WTC11 (cell line): ENCODE results near the gene CARD11. TPM values are rescaled to one million over a fixed set of nuclear protein-coding genes. Genes with fewer than 3 reads are reported as not detected.

Experiments used
- ATAC-seq: fragments of 200-7000 bp; cut with Tn5 transposase; 2 replicates; pipeline ENCODE4 v1.10.0; 2021; ENCODE audit warnings: mild to moderate bottlenecking, moderate library complexity
- CTCF ChIA-PET: fragments of 300-600 bp; sonication (Branson Sonifier 250); formaldehyde crosslinking; loops from one replicate; lab custom pipeline; 2021; ENCODE audit warnings: antibody characterized with exemption; lab: Charles Lee
- POLR2A ChIA-PET: fragments of 350-600 bp; sonication (Branson Sonifier 250); formaldehyde crosslinking; loops from one replicate; lab custom pipeline; 2021; ENCODE audit warnings: antibody characterized with exemption; lab: Charles Lee
- DNase-seq: peaks from one replicate; pipeline ENCODE4 v3.0.0; 2021; ENCODE audit warnings: low spot score
- H3K27ac Mint-ChIP-seq: 2 replicates; pipeline ENCODE4 v1.8.0; 2021; ENCODE audit warnings: mixed read lengths
- H3K27me3 Mint-ChIP-seq: 2 replicates; pipeline ENCODE4 v1.8.0; 2021; ENCODE audit warnings: low read depth, mild to moderate bottlenecking, moderate library complexity, mixed read lengths
- H3K36me3 Mint-ChIP-seq: 2 replicates; pipeline ENCODE4 v1.8.0; 2021; ENCODE audit warnings: mixed read lengths
- H3K4me1 Mint-ChIP-seq: 2 replicates; pipeline ENCODE4 v1.8.0; 2022; ENCODE audit warnings: mixed read lengths
- H3K4me3 Mint-ChIP-seq: 2 replicates; pipeline ENCODE4 v1.8.0; 2021; ENCODE audit warnings: mild to moderate bottlenecking, moderate library complexity, mixed read lengths
- H3K9me3 Mint-ChIP-seq: 2 replicates; pipeline ENCODE4 v1.8.0; 2021; ENCODE audit warnings: mixed read lengths
- AR ChIP-seq: fragments of 250-450 bp; sonication (Bioruptor Pico); IDR thresholded peaks from 2 replicates; pipeline ENCODE4 v1.9.0; 2021; ENCODE audit warnings: mild to moderate bottlenecking
- ERG ChIP-seq: fragments of 250-450 bp; sonication (Bioruptor Pico); IDR thresholded peaks from 2 replicates; pipeline ENCODE4 v1.8.0; 2021; ENCODE audit warnings: mild to moderate bottlenecking
- ESRRA ChIP-seq: sonication (generic); formaldehyde crosslinking; IDR thresholded peaks from 2 replicates; pipeline ENCODE4 v1.8.1; 2022; ENCODE audit warnings: mild to moderate bottlenecking, missing genetic modification reagents, borderline replicate concordance
- IRF1 ChIP-seq: sonication (generic); formaldehyde crosslinking; IDR thresholded peaks from 2 replicates; pipeline ENCODE4 v1.8.0; 2023; ENCODE audit warnings: missing genetic modification reagents
- MYBL2 ChIP-seq: sonication (generic); formaldehyde crosslinking; IDR thresholded peaks from 2 replicates; pipeline ENCODE4 v1.8.1; 2023; ENCODE audit warnings: mild to moderate bottlenecking, moderate library complexity, missing genetic modification reagents
- PREB ChIP-seq: sonication (generic); formaldehyde crosslinking; IDR thresholded peaks from 2 replicates; pipeline ENCODE4 v1.8.1; 2022; ENCODE audit warnings: mild to moderate bottlenecking, missing genetic modification reagents, moderate library complexity, borderline replicate concordance
- RELA ChIP-seq: sonication (generic); formaldehyde crosslinking; IDR thresholded peaks from 2 replicates; pipeline ENCODE4 v1.8.1; 2022; ENCODE audit warnings: missing genetic modification reagents, mild to moderate bottlenecking, borderline replicate concordance
- RORB ChIP-seq: fragments of 250-450 bp; sonication (Bioruptor Pico); IDR thresholded peaks from 2 replicates; pipeline ENCODE4 v1.9.0; 2021; ENCODE audit warnings: mild to moderate bottlenecking
- ZNF138 ChIP-seq: sonication (generic); formaldehyde crosslinking; conservative IDR thresholded peaks from 2 replicates; pipeline ENCODE4 v1.8.1; 2022; ENCODE audit warnings: mild to moderate bottlenecking, moderate library complexity, missing genetic modification reagents
- ZNF219 ChIP-seq: sonication (generic); formaldehyde crosslinking; IDR thresholded peaks from 2 replicates; pipeline ENCODE4 v1.8.0; 2023; ENCODE audit warnings: missing genetic modification reagents, mild to moderate bottlenecking, borderline replicate concordance
- ZNF416 ChIP-seq: fragments of 250-450 bp; sonication (Bioruptor Pico); IDR thresholded peaks from 2 replicates; pipeline ENCODE4 v1.9.0; 2021; ENCODE audit warnings: mild to moderate bottlenecking, inconsistent platforms
- total RNA-seq: library from RNA; stranded (reverse); gene quantifications from 3 replicates; pipeline ENCODE4 v1.2.3, GENCODE V29; 2021
- TF ChIP-seq, protein P1 (sequence below): sonication (generic); formaldehyde crosslinking; IDR thresholded peaks from 2 replicates; pipeline ENCODE4 v1.8.1; 2022; ENCODE audit warnings: missing genetic modification reagents, borderline replicate concordance
- TF ChIP-seq, protein P2 (sequence below): sonication (generic); formaldehyde crosslinking; IDR thresholded peaks from 2 replicates; pipeline ENCODE4 v1.8.1; 2022; ENCODE audit warnings: low read depth, mild to moderate bottlenecking, moderate library complexity, missing genetic modification reagents, borderline replicate concordance
- TF ChIP-seq, protein P3 (sequence below): sonication (generic); formaldehyde crosslinking; IDR thresholded peaks from 2 replicates; pipeline ENCODE4 v1.8.1; 2023; ENCODE audit warnings: mild to moderate bottlenecking, missing genetic modification reagents, moderate library complexity

The CARD11 gene
- total RNA-seq, 1 experiment from 2014 or later: 40.8 TPM

GRCh38 chr7:2886391-2886790, 157.3 kb downstream of the CARD11 start:
- Mint-ChIP-seq H3K4me3 (no peak overlapping the region), H3K36me3 (no peaks in the 10 kb centered on the region), H3K4me1 (peaks cover 19% of the 10 kb centered on the region), H3K9me3 (no peaks in the 10 kb centered on the region), H3K27ac (no peak overlapping the region), H3K27me3 (no peaks in the 10 kb centered on the region)
- POLR2A ChIA-PET: no interaction called here
- DNase-seq: no peak
- CTCF ChIA-PET: interaction anchor here (0.8 to 2.4 kb wide), 14 partner anchors 10 to 514 kb away, joined by 3 to 10 read pairs (median 4); no protein-coding TSS in a partner anchor
- TF ChIP-seq, protein P1, sequence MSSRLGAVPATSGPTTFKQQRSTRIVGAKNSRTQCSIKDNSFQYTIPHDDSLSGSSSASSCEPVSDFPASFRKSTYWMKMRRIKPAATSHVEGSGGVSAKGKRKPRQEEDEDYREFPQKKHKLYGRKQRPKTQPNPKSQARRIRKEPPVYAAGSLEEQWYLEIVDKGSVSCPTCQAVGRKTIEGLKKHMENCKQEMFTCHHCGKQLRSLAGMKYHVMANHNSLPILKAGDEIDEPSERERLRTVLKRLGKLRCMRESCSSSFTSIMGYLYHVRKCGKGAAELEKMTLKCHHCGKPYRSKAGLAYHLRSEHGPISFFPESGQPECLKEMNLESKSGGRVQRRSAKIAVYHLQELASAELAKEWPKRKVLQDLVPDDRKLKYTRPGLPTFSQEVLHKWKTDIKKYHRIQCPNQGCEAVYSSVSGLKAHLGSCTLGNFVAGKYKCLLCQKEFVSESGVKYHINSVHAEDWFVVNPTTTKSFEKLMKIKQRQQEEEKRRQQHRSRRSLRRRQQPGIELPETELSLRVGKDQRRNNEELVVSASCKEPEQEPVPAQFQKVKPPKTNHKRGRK (CRISPR knock-in tag): no peak
- TF ChIP-seq ZNF416: no peak
- no peak for TF ChIP-seq IRF1 (CRISPR knock-in tag)
- no peak for TF ChIP-seq ZNF138
- TF ChIP-seq RELA: no peak
- TF ChIP-seq, protein P2, sequence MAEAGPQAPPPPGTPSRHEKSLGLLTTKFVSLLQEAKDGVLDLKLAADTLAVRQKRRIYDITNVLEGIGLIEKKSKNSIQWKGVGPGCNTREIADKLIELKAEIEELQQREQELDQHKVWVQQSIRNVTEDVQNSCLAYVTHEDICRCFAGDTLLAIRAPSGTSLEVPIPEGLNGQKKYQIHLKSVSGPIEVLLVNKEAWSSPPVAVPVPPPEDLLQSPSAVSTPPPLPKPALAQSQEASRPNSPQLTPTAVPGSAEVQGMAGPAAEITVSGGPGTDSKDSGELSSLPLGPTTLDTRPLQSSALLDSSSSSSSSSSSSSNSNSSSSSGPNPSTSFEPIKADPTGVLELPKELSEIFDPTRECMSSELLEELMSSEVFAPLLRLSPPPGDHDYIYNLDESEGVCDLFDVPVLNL: no peak
- TF ChIP-seq ZNF219 (CRISPR knock-in tag): no peak
- TF ChIP-seq RORB: no peak
- no peak for TF ChIP-seq MYBL2 (CRISPR knock-in tag)
- TF ChIP-seq AR: no peak
- no peak for TF ChIP-seq ERG (CRISPR knock-in tag)
- peak; percentile 20; the same call in 1 of the 2 replicates for ATAC-seq

DNA sequence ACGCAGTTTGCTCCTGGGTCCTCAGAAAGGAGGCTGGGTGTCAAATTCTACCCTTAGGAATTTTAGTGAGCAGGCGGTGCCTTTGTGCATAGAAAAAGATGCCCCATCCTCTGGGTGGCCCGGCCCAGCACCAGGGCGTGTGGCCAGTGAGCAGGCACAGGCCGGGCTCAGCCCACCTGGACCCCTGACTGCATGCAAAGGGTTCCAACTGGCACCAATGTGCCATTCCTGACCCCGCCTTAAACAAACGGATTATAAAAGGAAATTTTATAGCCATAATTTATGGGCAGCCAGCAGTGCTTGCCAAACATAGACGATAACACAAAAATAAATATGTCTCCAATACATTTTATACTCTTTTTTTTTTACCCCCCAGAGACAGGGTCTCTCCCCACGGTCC, 159.5 kb downstream of the CARD11 start:
- CTCF ChIA-PET: interaction anchor here (1.0 to 1.2 kb wide), 2 partner anchors 12 to 38 kb away, joined by 3 to 4 read pairs; no protein-coding TSS in a partner anchor

More for the DNA sequence above, 159.5 kb downstream of the CARD11 start:
- no peak overlapping the region for H3K4me3 Mint-ChIP-seq
- no peak for ATAC-seq
- no peaks in the 10 kb centered on the region for H3K36me3 Mint-ChIP-seq
- DNase-seq: no peak
- POLR2A ChIA-PET: no interaction called here
- no peak overlapping the region for H3K27ac Mint-ChIP-seq
- peaks cover 38% of the 10 kb centered on the region for H3K4me1 Mint-ChIP-seq
- no peak for TF ChIP-seq PREB (CRISPR knock-in tag)
- no peak for TF ChIP-seq ESRRA (CRISPR knock-in tag)
- TF ChIP-seq, protein P3, sequence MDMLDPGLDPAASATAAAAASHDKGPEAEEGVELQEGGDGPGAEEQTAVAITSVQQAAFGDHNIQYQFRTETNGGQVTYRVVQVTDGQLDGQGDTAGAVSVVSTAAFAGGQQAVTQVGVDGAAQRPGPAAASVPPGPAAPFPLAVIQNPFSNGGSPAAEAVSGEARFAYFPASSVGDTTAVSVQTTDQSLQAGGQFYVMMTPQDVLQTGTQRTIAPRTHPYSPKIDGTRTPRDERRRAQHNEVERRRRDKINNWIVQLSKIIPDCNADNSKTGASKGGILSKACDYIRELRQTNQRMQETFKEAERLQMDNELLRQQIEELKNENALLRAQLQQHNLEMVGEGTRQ (CRISPR knock-in tag): no peak
- peaks cover 6% of the 10 kb centered on the region; the same call in 1 of the 2 replicates for H3K9me3 Mint-ChIP-seq
- no peaks in the 10 kb centered on the region for H3K27me3 Mint-ChIP-seq
